ENCODE results near the gene LCOR. TPM values are rescaled to one million over a fixed set of nuclear protein-coding genes. Genes with fewer than 3 reads are reported as not detected.

Gene LCOR
- total and polyA plus RNA-seq, 9 of the 15 experiments (the other 6 are each of a cell fraction or from before 2014, with no cell fraction given), result 3.6 to 25.2 (median 14.4) TPM

DNA sequence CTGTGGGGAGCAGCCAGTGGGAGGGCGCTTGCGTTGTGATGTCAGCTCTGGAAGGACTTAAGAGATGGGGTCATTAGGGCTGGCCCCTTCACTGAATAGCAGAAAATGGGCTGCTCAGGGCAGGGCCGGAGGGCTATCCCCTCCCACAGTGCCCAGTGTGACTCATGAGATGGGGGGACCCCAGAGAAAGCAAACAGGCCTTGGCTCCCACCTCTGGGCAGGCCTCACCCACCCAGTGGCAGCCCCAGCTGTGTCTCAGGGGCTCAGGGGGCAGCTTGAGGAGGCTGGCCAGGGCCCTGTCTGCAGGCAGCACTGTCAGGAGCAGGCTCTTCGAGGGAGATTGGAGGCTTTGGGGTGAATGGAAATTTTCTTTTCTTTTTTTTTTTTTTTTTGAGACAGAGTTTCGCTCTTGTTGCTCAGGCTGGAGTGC lies 185.4 kb downstream of the LCOR start (continued):
- TF ChIP-seq, protein P1, sequence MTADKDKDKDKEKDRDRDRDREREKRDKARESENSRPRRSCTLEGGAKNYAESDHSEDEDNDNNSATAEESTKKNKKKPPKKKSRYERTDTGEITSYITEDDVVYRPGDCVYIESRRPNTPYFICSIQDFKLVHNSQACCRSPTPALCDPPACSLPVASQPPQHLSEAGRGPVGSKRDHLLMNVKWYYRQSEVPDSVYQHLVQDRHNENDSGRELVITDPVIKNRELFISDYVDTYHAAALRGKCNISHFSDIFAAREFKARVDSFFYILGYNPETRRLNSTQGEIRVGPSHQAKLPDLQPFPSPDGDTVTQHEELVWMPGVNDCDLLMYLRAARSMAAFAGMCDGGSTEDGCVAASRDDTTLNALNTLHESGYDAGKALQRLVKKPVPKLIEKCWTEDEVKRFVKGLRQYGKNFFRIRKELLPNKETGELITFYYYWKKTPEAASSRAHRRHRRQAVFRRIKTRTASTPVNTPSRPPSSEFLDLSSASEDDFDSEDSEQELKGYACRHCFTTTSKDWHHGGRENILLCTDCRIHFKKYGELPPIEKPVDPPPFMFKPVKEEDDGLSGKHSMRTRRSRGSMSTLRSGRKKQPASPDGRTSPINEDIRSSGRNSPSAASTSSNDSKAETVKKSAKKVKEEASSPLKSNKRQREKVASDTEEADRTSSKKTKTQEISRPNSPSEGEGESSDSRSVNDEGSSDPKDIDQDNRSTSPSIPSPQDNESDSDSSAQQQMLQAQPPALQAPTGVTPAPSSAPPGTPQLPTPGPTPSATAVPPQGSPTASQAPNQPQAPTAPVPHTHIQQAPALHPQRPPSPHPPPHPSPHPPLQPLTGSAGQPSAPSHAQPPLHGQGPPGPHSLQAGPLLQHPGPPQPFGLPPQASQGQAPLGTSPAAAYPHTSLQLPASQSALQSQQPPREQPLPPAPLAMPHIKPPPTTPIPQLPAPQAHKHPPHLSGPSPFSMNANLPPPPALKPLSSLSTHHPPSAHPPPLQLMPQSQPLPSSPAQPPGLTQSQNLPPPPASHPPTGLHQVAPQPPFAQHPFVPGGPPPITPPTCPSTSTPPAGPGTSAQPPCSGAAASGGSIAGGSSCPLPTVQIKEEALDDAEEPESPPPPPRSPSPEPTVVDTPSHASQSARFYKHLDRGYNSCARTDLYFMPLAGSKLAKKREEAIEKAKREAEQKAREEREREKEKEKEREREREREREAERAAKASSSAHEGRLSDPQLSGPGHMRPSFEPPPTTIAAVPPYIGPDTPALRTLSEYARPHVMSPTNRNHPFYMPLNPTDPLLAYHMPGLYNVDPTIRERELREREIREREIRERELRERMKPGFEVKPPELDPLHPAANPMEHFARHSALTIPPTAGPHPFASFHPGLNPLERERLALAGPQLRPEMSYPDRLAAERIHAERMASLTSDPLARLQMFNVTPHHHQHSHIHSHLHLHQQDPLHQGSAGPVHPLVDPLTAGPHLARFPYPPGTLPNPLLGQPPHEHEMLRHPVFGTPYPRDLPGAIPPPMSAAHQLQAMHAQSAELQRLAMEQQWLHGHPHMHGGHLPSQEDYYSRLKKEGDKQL (CRISPR knock-in tag; IDR thresholded peaks at IDR 0.05; ENCODE audit: borderline replicate concordance), result no peak
- TF ChIP-seq RFX5 (IDR thresholded peaks at IDR 0.05; ENCODE audit: low read depth, low read length), result no peak
- TF ChIP-seq, protein P2, sequence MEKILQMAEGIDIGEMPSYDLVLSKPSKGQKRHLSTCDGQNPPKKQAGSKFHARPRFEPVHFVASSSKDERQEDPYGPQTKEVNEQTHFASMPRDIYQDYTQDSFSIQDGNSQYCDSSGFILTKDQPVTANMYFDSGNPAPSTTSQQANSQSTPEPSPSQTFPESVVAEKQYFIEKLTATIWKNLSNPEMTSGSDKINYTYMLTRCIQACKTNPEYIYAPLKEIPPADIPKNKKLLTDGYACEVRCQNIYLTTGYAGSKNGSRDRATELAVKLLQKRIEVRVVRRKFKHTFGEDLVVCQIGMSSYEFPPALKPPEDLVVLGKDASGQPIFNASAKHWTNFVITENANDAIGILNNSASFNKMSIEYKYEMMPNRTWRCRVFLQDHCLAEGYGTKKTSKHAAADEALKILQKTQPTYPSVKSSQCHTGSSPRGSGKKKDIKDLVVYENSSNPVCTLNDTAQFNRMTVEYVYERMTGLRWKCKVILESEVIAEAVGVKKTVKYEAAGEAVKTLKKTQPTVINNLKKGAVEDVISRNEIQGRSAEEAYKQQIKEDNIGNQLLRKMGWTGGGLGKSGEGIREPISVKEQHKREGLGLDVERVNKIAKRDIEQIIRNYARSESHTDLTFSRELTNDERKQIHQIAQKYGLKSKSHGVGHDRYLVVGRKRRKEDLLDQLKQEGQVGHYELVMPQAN (IDR thresholded peaks at IDR 0.05; ENCODE audit: borderline replicate concordance), result no peak
- no peak for TF ChIP-seq FOXJ3 (CRISPR knock-in tag; IDR thresholded peaks at IDR 0.05)
- TF ChIP-seq ZNF431 (CRISPR knock-in tag; IDR thresholded peaks at IDR 0.05), result no peak
- TF ChIP-seq KAT2B (IDR thresholded peaks at IDR 0.05; ENCODE audit: low read depth, low read length), result no peak
- TF ChIP-seq JUN (IDR thresholded peaks at IDR 0.05; ENCODE audit: borderline replicate concordance, low read depth, low read length), result no peak
- no peak for TF ChIP-seq JUN (CRISPR knock-in tag; IDR thresholded peaks at IDR 0.05; ENCODE audit: borderline replicate concordance)
